H1 (cell line): ENCODE data around the gene COL27A1. TPM values are rescaled to one million over a fixed set of nuclear protein-coding genes. Genes with fewer than 3 reads are reported as not detected.

Source experiments
- polyA plus RNA-seq, 7 experiments: library from polyadenylated mRNA; depleted of rRNA in 3 of 7; stranded (reverse) in 5 of 7; unstranded in 2 of 7; fragments of >200 nt in 5 of 7; fragments of 200-250 nt in 2 of 7; gene quantifications; 1 replicate in 5 of 7; 2 replicates in 1 of 7; 4 replicates in 1 of 7; pipeline versions ENCODE4 v1.2.1 to v1.2.3, GENCODE V29; 2011 to 2013; ENCODE audit warnings: missing spikeins in 2 of 7, mixed read lengths in 2 of 7
- total RNA-seq: library from RNA; stranded (reverse); fragmentation: NEBNext Ultra II Directional; extraction: Animal tissue kit (Norgen Biotek cat#: 25700); gene quantifications from 2 replicates; pipeline ENCODE4 v1.2.1, GENCODE V29; 2021
- TF ChIP-seq, protein P1 (sequence below): fragments of 300-600 bp; sonication (generic); IDR thresholded peaks from 2 replicates; pipeline ENCODE4 v1.7.1; 2012; ENCODE audit warnings: low read length, moderate library complexity, mild to moderate bottlenecking, inconsistent platforms; ENCODE audit not compliant: insufficient replicate concordance

The COL27A1 gene
- total and polyA plus RNA-seq, 2 of the 8 experiments (the other 6 are each of a cell fraction or from before 2014, with no cell fraction given), result 15.1 to 22.8 TPM

DNA sequence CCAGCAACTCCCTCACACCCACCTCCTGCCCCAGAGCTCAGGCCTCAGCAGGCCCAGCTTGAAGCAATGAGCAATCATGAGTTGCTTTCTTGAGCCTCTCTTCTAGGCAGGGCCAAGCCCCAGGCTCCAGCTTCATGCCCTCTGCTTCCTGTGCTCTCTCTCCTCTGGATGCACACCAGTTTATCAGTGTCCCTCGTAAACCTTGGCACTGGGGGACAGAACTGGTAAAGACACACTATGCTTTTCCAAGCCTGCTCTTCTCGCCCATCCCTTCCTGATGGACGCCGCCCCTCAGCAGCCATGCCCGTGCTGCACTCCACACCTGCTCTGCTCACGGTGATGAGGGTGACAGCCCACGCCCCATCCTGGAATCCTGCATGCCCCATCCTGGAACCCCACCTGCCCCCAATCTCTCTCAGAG is 118.1 kb downstream of the COL27A1 start (continued):
- TF ChIP-seq, protein P1, sequence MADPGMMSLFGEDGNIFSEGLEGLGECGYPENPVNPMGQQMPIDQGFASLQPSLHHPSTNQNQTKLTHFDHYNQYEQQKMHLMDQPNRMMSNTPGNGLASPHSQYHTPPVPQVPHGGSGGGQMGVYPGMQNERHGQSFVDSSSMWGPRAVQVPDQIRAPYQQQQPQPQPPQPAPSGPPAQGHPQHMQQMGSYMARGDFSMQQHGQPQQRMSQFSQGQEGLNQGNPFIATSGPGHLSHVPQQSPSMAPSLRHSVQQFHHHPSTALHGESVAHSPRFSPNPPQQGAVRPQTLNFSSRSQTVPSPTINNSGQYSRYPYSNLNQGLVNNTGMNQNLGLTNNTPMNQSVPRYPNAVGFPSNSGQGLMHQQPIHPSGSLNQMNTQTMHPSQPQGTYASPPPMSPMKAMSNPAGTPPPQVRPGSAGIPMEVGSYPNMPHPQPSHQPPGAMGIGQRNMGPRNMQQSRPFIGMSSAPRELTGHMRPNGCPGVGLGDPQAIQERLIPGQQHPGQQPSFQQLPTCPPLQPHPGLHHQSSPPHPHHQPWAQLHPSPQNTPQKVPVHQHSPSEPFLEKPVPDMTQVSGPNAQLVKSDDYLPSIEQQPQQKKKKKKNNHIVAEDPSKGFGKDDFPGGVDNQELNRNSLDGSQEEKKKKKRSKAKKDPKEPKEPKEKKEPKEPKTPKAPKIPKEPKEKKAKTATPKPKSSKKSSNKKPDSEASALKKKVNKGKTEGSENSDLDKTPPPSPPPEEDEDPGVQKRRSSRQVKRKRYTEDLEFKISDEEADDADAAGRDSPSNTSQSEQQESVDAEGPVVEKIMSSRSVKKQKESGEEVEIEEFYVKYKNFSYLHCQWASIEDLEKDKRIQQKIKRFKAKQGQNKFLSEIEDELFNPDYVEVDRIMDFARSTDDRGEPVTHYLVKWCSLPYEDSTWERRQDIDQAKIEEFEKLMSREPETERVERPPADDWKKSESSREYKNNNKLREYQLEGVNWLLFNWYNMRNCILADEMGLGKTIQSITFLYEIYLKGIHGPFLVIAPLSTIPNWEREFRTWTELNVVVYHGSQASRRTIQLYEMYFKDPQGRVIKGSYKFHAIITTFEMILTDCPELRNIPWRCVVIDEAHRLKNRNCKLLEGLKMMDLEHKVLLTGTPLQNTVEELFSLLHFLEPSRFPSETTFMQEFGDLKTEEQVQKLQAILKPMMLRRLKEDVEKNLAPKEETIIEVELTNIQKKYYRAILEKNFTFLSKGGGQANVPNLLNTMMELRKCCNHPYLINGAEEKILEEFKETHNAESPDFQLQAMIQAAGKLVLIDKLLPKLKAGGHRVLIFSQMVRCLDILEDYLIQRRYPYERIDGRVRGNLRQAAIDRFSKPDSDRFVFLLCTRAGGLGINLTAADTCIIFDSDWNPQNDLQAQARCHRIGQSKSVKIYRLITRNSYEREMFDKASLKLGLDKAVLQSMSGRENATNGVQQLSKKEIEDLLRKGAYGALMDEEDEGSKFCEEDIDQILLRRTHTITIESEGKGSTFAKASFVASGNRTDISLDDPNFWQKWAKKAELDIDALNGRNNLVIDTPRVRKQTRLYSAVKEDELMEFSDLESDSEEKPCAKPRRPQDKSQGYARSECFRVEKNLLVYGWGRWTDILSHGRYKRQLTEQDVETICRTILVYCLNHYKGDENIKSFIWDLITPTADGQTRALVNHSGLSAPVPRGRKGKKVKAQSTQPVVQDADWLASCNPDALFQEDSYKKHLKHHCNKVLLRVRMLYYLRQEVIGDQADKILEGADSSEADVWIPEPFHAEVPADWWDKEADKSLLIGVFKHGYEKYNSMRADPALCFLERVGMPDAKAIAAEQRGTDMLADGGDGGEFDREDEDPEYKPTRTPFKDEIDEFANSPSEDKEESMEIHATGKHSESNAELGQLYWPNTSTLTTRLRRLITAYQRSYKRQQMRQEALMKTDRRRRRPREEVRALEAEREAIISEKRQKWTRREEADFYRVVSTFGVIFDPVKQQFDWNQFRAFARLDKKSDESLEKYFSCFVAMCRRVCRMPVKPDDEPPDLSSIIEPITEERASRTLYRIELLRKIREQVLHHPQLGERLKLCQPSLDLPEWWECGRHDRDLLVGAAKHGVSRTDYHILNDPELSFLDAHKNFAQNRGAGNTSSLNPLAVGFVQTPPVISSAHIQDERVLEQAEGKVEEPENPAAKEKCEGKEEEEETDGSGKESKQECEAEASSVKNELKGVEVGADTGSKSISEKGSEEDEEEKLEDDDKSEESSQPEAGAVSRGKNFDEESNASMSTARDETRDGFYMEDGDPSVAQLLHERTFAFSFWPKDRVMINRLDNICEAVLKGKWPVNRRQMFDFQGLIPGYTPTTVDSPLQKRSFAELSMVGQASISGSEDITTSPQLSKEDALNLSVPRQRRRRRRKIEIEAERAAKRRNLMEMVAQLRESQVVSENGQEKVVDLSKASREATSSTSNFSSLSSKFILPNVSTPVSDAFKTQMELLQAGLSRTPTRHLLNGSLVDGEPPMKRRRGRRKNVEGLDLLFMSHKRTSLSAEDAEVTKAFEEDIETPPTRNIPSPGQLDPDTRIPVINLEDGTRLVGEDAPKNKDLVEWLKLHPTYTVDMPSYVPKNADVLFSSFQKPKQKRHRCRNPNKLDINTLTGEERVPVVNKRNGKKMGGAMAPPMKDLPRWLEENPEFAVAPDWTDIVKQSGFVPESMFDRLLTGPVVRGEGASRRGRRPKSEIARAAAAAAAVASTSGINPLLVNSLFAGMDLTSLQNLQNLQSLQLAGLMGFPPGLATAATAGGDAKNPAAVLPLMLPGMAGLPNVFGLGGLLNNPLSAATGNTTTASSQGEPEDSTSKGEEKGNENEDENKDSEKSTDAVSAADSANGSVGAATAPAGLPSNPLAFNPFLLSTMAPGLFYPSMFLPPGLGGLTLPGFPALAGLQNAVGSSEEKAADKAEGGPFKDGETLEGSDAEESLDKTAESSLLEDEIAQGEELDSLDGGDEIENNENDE, result no peak
- TF ChIP-seq, all 59 proteins: peak for 0
